Measurements from ENCODE around the gene KCNK1.

The KCNK1 gene

GRCh38 chr1:233710031-233710430 is 96.1 kb downstream of the KCNK1 start:
- Histone ChIP-seq H3K9me3 (ENCODE audit: control insufficient read depth in 5 of 5, low read length in 5 of 5) (peaks cover 0 to 2% (median 0%) of the 10 kb centered on the region in 5 donors), H3K9ac (ENCODE audit: low read length in 5 of 5) (no peak overlapping the region), H3K27ac (ENCODE audit: low read depth, low read length) (no peak overlapping the region), H3K36me3 (ENCODE audit: control insufficient read depth in 5 of 5, insufficient read depth in 5 of 5, low read length in 5 of 5) (no peaks in the 10 kb centered on the region), H3K4me3 (ENCODE audit: low read depth in 1 of 5, low read length in 5 of 5) (no peak overlapping the region), H3K4me1 (ENCODE audit: control insufficient read depth in 5 of 5, insufficient read depth in 5 of 5, low read length in 5 of 5) (no peaks in the 10 kb centered on the region), H3K27me3 (ENCODE audit: control insufficient read depth in 5 of 5, insufficient read depth in 4 of 5, low read length in 5 of 5) (no peaks in the 10 kb centered on the region)

GRCh38 chr1:233710507-233710906 is 96.6 kb downstream of the KCNK1 start:
- Histone ChIP-seq H3K27me3 (ENCODE audit: control insufficient read depth in 5 of 5, insufficient read depth in 4 of 5, low read length in 5 of 5) (no peaks in the 10 kb centered on the region), H3K9ac (ENCODE audit: low read length in 5 of 5) (no peak overlapping the region), H3K36me3 (ENCODE audit: control insufficient read depth in 5 of 5, insufficient read depth in 5 of 5, low read length in 5 of 5) (no peaks in the 10 kb centered on the region), H3K9me3 (ENCODE audit: control insufficient read depth in 5 of 5, low read length in 5 of 5) (peaks cover 0 to 2% (median 0%) of the 10 kb centered on the region in 5 donors), H3K4me1 (ENCODE audit: control insufficient read depth in 5 of 5, insufficient read depth in 5 of 5, low read length in 5 of 5) (no peaks in the 10 kb centered on the region), H3K27ac (ENCODE audit: low read depth, low read length) (no peak overlapping the region), H3K4me3 (ENCODE audit: low read depth in 1 of 5, low read length in 5 of 5) (no peak overlapping the region)

- Histone ChIP-seq H3K9me3 (ENCODE audit: control insufficient read depth in 5 of 5, low read length in 5 of 5) (peaks cover 2 to 8% (median 5%) of the 10 kb centered on the region in 5 donors), H3K36me3 (ENCODE audit: control insufficient read depth in 5 of 5, insufficient read depth in 5 of 5, low read length in 5 of 5) (no peaks in the 10 kb centered on the region), H3K27ac (ENCODE audit: low read depth, low read length) (no peak overlapping the region), H3K9ac (ENCODE audit: low read length in 5 of 5) (no peak overlapping the region), H3K4me3 (ENCODE audit: low read depth in 1 of 5, low read length in 5 of 5) (no peak overlapping the region), H3K27me3 (ENCODE audit: control insufficient read depth in 5 of 5, insufficient read depth in 4 of 5, low read length in 5 of 5) (no peaks in the 10 kb centered on the region), H3K4me1 (ENCODE audit: control insufficient read depth in 5 of 5, insufficient read depth in 5 of 5, low read length in 5 of 5) (no peaks in the 10 kb centered on the region)
Measured at GRCh38 chr1:233714631-233715217, 100.8 kb downstream of the KCNK1 start.

GRCh38 chr1:233718057-233718456 is 104.2 kb downstream of the KCNK1 start:
- Histone ChIP-seq H3K9me3 (ENCODE audit: control insufficient read depth in 5 of 5, low read length in 5 of 5) (peaks cover 2 to 8% (median 5%) of the 10 kb centered on the region in 5 donors), H3K9ac (ENCODE audit: low read length in 5 of 5) (no peak overlapping the region), H3K27me3 (ENCODE audit: control insufficient read depth in 5 of 5, insufficient read depth in 4 of 5, low read length in 5 of 5) (no peaks in the 10 kb centered on the region), H3K36me3 (ENCODE audit: control insufficient read depth in 5 of 5, insufficient read depth in 5 of 5, low read length in 5 of 5) (no peaks in the 10 kb centered on the region), H3K4me1 (ENCODE audit: control insufficient read depth in 5 of 5, insufficient read depth in 5 of 5, low read length in 5 of 5) (no peaks in the 10 kb centered on the region), H3K4me3 (ENCODE audit: low read depth in 1 of 5, low read length in 5 of 5) (no peak overlapping the region), H3K27ac (ENCODE audit: low read depth, low read length) (no peak overlapping the region)

- Histone ChIP-seq H3K4me3 (ENCODE audit: low read depth in 1 of 5, low read length in 5 of 5) (no peak overlapping the region), H3K9ac (ENCODE audit: low read length in 5 of 5) (no peak overlapping the region), H3K27me3 (ENCODE audit: control insufficient read depth in 5 of 5, insufficient read depth in 4 of 5, low read length in 5 of 5) (no peaks in the 10 kb centered on the region), H3K36me3 (ENCODE audit: control insufficient read depth in 5 of 5, insufficient read depth in 5 of 5, low read length in 5 of 5) (no peaks in the 10 kb centered on the region), H3K9me3 (ENCODE audit: control insufficient read depth in 5 of 5, low read length in 5 of 5) (peaks cover 2 to 10% (median 5%) of the 10 kb centered on the region in 5 donors), H3K4me1 (ENCODE audit: control insufficient read depth in 5 of 5, insufficient read depth in 5 of 5, low read length in 5 of 5) (no peaks in the 10 kb centered on the region), H3K27ac (ENCODE audit: low read depth, low read length) (no peak overlapping the region)
Measured at GRCh38 chr1:233719655-233720341, 105.9 kb downstream of the KCNK1 start.

- H3K4me1 ChIP-seq (ENCODE audit: control insufficient read depth in 5 of 5, insufficient read depth in 5 of 5, low read length in 5 of 5), result no peaks in the 10 kb centered on the region
- H3K27me3 ChIP-seq (ENCODE audit: control insufficient read depth in 5 of 5, insufficient read depth in 4 of 5, low read length in 5 of 5), result no peaks in the 10 kb centered on the region
- no peak overlapping the region for H3K9ac ChIP-seq (ENCODE audit: low read length in 5 of 5)
- H3K9me3 ChIP-seq (ENCODE audit: control insufficient read depth in 5 of 5, low read length in 5 of 5), result peaks cover 2 to 10% (median 5%) of the 10 kb centered on the region in 5 donors
- no peak overlapping the region for H3K4me3 ChIP-seq (ENCODE audit: low read depth in 1 of 5, low read length in 5 of 5)
- H3K36me3 ChIP-seq (ENCODE audit: control insufficient read depth in 5 of 5, insufficient read depth in 5 of 5, low read length in 5 of 5), result no peaks in the 10 kb centered on the region
- H3K27ac ChIP-seq (ENCODE audit: low read depth, low read length), result no peak overlapping the region
Measured at GRCh38 chr1:233721004-233721595, 107.2 kb downstream of the KCNK1 start.
